ENCODE results near the gene GJA10.

GJA10 gene

DNA sequence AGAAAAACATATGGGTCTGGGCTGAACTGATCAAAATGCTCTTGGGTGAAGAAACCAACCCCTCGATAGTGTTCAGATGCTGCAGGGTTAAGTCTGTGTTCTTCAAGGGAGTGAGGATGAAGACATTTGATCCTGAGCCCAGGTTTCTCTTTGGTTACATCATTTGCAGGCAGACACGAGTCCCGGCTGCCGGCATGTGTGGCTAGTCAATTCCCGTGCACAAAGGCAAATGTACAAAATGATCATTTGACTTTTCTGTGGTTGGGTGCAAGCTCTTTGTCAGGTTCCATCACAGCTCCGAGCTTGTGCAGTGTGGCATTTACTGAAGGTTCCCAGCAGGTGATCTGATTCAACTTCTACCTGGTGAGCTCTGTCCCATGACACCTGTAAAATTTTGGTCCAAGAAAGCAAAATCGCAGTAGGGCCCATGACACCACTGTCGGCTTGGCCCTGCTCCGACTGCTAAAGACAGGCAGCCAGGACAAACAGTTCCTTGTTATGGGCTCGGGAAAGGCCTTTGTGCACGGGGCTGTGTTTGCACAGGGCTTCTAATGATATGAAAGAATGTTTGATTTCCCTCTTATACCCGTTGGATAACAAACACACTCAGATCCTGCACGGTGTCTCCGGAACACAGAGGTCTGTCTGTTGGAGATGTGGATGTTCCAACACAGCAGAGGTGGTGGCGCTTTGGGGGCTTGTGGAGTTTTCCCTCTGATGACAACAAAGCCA is 46.9 kb downstream of the GJA10 start:
- Histone ChIP-seq H3K4me1 (ENCODE audit: insufficient read depth, insufficient read length) (no peaks in the 10 kb centered on the region), H3K36me3 (ENCODE audit: insufficient read depth, insufficient read length, low read length) (no peaks in the 10 kb centered on the region), H3K9ac (ENCODE audit: insufficient read length, low read depth) (no peak overlapping the region), H3K9me3 (ENCODE audit: insufficient read depth, low read length) (no peaks in the 10 kb centered on the region), H3K4me3 (ENCODE audit: insufficient read length, low read depth) (no peak overlapping the region), H3K27me3 (ENCODE audit: insufficient read depth, insufficient read length) (no peaks in the 10 kb centered on the region)
- no peak for TF ChIP-seq SUZ12 (IDR thresholded peaks at IDR 0.05; ENCODE audit: extremely low read depth, insufficient read depth, insufficient read length)
- TF ChIP-seq YY1 (IDR thresholded peaks at IDR 0.05; ENCODE audit: insufficient read depth, insufficient read length), result no peak
- TF ChIP-seq ZNF274 (IDR thresholded peaks at IDR 0.05; ENCODE audit: low read depth, low read length), result no peak
- no peak for DNase-seq (ENCODE audit: low read depth, low spot score)

DNA sequence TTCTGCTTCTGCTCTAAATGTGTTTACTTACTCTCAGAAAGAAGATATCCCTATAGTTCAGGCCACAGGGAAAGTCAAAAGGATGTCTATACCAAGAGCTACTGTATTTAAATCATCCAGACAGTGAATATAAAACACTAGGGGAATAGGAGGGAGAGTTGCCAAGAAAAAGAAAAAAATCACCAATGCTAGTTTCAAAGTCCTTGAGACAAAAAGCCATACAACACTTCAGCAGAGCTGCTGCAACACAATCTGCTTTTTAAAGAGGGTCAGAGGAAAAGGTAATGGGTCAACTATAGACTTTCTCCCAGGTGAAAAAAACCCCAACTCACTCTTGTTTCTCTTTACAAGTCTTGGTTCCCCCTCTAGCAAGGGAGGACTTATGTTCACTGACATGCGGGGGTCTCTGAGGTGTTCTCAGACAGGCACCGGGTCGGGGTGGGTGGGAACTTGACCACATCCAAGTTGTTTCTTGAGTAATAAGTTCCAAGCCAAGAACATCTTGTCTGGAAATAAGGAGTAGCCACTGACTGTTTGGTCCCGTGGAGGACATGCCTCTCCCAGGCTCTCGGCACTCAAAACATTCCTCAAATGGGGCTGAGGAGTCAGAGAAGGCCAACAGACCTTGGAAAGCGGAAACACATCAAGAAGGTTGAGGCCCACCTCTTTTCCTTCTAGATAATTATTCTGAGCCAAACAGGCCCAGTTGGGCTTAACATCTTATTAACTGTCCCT is 47.7 kb downstream of the GJA10 start:
- TF ChIP-seq ZNF274 (IDR thresholded peaks at IDR 0.05; ENCODE audit: low read depth, low read length), result no peak
- no peak for TF ChIP-seq YY1 (IDR thresholded peaks at IDR 0.05; ENCODE audit: insufficient read depth, insufficient read length)
- no peak for TF ChIP-seq SUZ12 (IDR thresholded peaks at IDR 0.05; ENCODE audit: extremely low read depth, insufficient read depth, insufficient read length)
- no peaks in the 10 kb centered on the region for H3K4me1 ChIP-seq (ENCODE audit: insufficient read depth, insufficient read length)
- no peak overlapping the region for H3K9ac ChIP-seq (ENCODE audit: insufficient read length, low read depth)
- H3K4me3 ChIP-seq (ENCODE audit: insufficient read length, low read depth), result no peak overlapping the region
- no peaks in the 10 kb centered on the region for H3K36me3 ChIP-seq (ENCODE audit: insufficient read depth, insufficient read length, low read length)
- no peak for DNase-seq (ENCODE audit: low read depth, low spot score)
- H3K9me3 ChIP-seq (ENCODE audit: insufficient read depth, low read length), result no peaks in the 10 kb centered on the region
- no peaks in the 10 kb centered on the region for H3K27me3 ChIP-seq (ENCODE audit: insufficient read depth, insufficient read length)

DNA sequence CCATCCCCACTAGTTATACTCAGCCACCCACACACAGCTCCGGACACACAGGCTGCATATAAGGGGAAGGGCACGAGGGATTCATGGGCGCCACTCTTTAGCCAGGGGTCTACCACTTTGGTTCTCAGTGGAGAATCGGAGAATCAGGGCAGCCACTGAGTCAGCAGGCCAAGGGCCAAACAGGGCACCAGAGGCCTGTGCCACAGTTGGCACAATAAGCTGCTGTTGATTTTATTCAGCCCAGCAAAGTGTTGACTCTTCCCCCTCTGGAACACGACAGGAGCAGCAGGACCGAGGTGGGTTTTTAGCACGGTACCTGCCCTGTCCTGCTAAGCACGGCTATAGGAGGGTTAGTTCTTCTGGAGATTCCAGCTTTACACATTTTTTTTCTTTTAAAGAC is 48.3 kb downstream of the GJA10 start:
- no peaks in the 10 kb centered on the region for H3K27me3 ChIP-seq (ENCODE audit: insufficient read depth, insufficient read length)
- no peak for DNase-seq (ENCODE audit: low read depth, low spot score)
- H3K4me1 ChIP-seq (ENCODE audit: insufficient read depth, insufficient read length), result no peaks in the 10 kb centered on the region
- no peak overlapping the region for H3K4me3 ChIP-seq (ENCODE audit: insufficient read length, low read depth)
- H3K9me3 ChIP-seq (ENCODE audit: insufficient read depth, low read length), result no peaks in the 10 kb centered on the region
- H3K36me3 ChIP-seq (ENCODE audit: insufficient read depth, insufficient read length, low read length), result no peaks in the 10 kb centered on the region
- no peak for TF ChIP-seq YY1 (IDR thresholded peaks at IDR 0.05; ENCODE audit: insufficient read depth, insufficient read length)
- TF ChIP-seq ZNF274 (IDR thresholded peaks at IDR 0.05; ENCODE audit: low read depth, low read length), result no peak
- TF ChIP-seq SUZ12 (IDR thresholded peaks at IDR 0.05; ENCODE audit: extremely low read depth, insufficient read depth, insufficient read length), result no peak
- no peak overlapping the region for H3K9ac ChIP-seq (ENCODE audit: insufficient read length, low read depth)

DNA sequence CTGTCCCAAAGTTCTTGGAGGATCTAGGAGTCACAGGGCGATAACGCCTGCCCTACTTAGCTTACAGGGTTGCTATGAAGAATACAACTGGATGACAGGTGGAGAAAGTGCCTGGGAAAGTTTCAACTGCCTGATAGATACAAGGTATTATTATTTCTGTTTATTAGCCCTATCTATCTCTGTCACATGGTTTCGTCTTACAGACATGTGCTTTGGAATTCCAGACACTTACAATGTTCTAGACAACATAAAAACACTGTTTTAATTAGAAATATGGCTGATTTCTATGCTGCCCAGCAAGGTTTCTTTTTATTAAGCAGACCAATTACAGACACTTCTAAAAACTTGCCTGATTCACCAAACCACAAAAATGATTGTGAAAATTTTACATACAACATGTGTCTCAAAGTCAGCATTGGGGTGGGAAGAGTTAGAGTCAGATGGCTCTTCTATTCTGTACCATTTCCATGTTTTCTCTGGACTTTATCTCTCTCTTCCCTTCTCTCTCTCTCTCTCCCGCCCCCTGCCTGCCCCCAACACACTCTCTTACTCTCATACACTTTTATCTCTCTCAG is 50.0 kb downstream of the GJA10 start:
- Histone ChIP-seq H3K36me3 (ENCODE audit: insufficient read depth, insufficient read length, low read length) (no peaks in the 10 kb centered on the region), H3K27me3 (ENCODE audit: insufficient read depth, insufficient read length) (no peaks in the 10 kb centered on the region), H3K4me3 (ENCODE audit: insufficient read length, low read depth) (no peak overlapping the region), H3K4me1 (ENCODE audit: insufficient read depth, insufficient read length) (no peaks in the 10 kb centered on the region), H3K9me3 (ENCODE audit: insufficient read depth, low read length) (no peaks in the 10 kb centered on the region), H3K9ac (ENCODE audit: insufficient read length, low read depth) (no peak overlapping the region)
- DNase-seq (ENCODE audit: low read depth, low spot score), result no peak
- no peak for TF ChIP-seq ZNF274 (IDR thresholded peaks at IDR 0.05; ENCODE audit: low read depth, low read length)
- no peak for TF ChIP-seq SUZ12 (IDR thresholded peaks at IDR 0.05; ENCODE audit: extremely low read depth, insufficient read depth, insufficient read length)
- TF ChIP-seq YY1 (IDR thresholded peaks at IDR 0.05; ENCODE audit: insufficient read depth, insufficient read length), result no peak

DNA sequence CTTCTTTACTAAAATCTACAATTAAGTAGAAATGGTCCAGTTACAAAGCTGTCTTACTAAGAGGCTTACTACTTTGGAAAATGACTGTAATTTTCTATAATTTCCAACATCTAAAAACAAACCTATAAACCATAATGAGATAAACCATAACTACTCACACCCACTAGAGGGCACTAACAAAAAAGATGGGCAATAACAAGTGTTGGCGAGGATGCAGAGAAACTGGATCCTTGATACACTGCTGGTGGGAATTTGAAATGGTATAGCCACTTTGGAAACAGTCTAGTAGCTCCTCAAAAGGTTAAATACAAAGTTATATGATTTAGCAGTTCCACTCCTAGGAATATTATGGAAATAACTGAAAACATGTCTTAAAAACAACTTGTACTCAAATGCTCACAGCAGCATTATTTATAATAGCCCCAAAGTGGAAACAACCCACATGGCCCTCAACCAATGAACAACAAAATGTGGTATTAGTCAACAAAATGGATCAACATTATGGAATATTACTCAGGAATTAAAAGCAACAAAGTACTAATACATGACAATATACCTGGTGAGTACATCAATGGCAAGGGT is 50.6 kb downstream of the GJA10 start:
- peaks cover under 1% of the 10 kb centered on the region for H3K36me3 ChIP-seq (ENCODE audit: insufficient read depth, insufficient read length, low read length)
- no peaks in the 10 kb centered on the region for H3K27me3 ChIP-seq (ENCODE audit: insufficient read depth, insufficient read length)
- no peak overlapping the region for H3K9ac ChIP-seq (ENCODE audit: insufficient read length, low read depth)
- H3K4me3 ChIP-seq (ENCODE audit: insufficient read length, low read depth), result no peak overlapping the region
- no peaks in the 10 kb centered on the region for H3K4me1 ChIP-seq (ENCODE audit: insufficient read depth, insufficient read length)
- TF ChIP-seq YY1 (IDR thresholded peaks at IDR 0.05; ENCODE audit: insufficient read depth, insufficient read length), result no peak
- TF ChIP-seq SUZ12 (IDR thresholded peaks at IDR 0.05; ENCODE audit: extremely low read depth, insufficient read depth, insufficient read length), result no peak
- no peak for TF ChIP-seq ZNF274 (IDR thresholded peaks at IDR 0.05; ENCODE audit: low read depth, low read length)
- no peak for DNase-seq (ENCODE audit: low read depth, low spot score)
- H3K9me3 ChIP-seq (ENCODE audit: insufficient read depth, low read length), result no peaks in the 10 kb centered on the region

Measured in NT2/D1 (cell line).